HEK293 (cell line): ENCODE data around the gene PIGX.

Experiments
- CTCF ChIA-PET: fragments of 350-600 bp; formaldehyde crosslinking; extraction: SDS; loops from one replicate; lab custom pipeline; 2021; ENCODE audit warnings: antibody characterized with exemption; lab: Yijun Ruan, JAX
- POLR2A ChIA-PET: fragments of 300-600 bp; formaldehyde crosslinking; extraction: SDS; loops from one replicate; lab custom pipeline; 2020; ENCODE audit warnings: antibody characterized with exemption, inconsistent platforms; lab: Yijun Ruan, JAX
- H3K27ac ChIP-seq: fragments of 200-500 bp; sonication (Bioruptor generic); 2 replicates; pipeline ENCODE4 v1.5.1; 2014; ENCODE audit warnings: low read depth, low read length, control low read depth, inconsistent platforms; ENCODE audit errors: extremely low read depth
- H3K36me3 ChIP-seq, 2 experiments: fragments of 200-500 bp in 1 of 2; sonication (Bioruptor generic) in 1 of 2; 1 replicate in 1 of 2; 2 replicates in 1 of 2; pipeline ENCODE4 v1.5.1; 2014 to 2017; ENCODE audit warnings: inconsistent platforms in 2 of 2, low read length in 2 of 2; ENCODE audit not compliant: control insufficient read depth in 2 of 2, insufficient read depth in 1 of 2
- H3K4me1 ChIP-seq: fragments of 200-500 bp; sonication (Bioruptor generic); 2 replicates; pipeline ENCODE4 v1.5.1; 2014; ENCODE audit warnings: mild to moderate bottlenecking, low read length, inconsistent platforms; ENCODE audit not compliant: control insufficient read depth, insufficient read depth
- H3K4me3 ChIP-seq: 2 replicates; pipeline ENCODE4 v1.5.1; 2011; ENCODE audit warnings: low read depth, mild to moderate bottlenecking, control low read depth, low read length, moderate library complexity
- H3K9me3 ChIP-seq: fragments of 200-500 bp; sonication (Bioruptor generic); 2 replicates; pipeline ENCODE4 v1.5.1; 2014; ENCODE audit warnings: low read depth, low read length, inconsistent platforms; ENCODE audit not compliant: control insufficient read depth, insufficient read depth
- GFI1B ChIP-seq: fragments of 450-650 bp; formaldehyde crosslinking; IDR thresholded peaks from 2 replicates; pipeline ENCODE4 v1.5.1; 2016; ENCODE audit warnings: missing biosample characterization, missing genetic modification characterization
- HOXD13 ChIP-seq: sonication (generic); formaldehyde crosslinking; IDR thresholded peaks from 2 replicates; pipeline ENCODE4 v1.8.0; 2022; ENCODE audit warnings: missing genetic modification reagents, borderline replicate concordance
- IKZF3 ChIP-seq: fragments of 450-650 bp; IDR thresholded peaks from 2 replicates; pipeline ENCODE4 v1.5.0; 2018; ENCODE audit warnings: missing biosample characterization, mild to moderate bottlenecking, missing genetic modification characterization, moderate library complexity
- KLF7 ChIP-seq: fragments of 450-650 bp; formaldehyde crosslinking; IDR thresholded peaks from 2 replicates; pipeline ENCODE4 v1.5.1; 2016; ENCODE audit warnings: missing biosample characterization, missing genetic modification characterization, borderline replicate concordance
- KLF8 ChIP-seq: fragments of 450-650 bp; formaldehyde crosslinking; IDR thresholded peaks from 2 replicates; pipeline ENCODE4 v1.5.1; 2016; ENCODE audit warnings: missing biosample characterization, missing genetic modification characterization
- TRIM28 ChIP-seq: IDR thresholded peaks from 2 replicates; pipeline ENCODE4 v1.6.1; 2011; ENCODE audit warnings: low read length, control low read depth, borderline replicate concordance
- ZFHX2 ChIP-seq: fragments of 450-650 bp; formaldehyde crosslinking; conservative IDR thresholded peaks from 2 replicates; pipeline ENCODE4 v1.5.1; 2016; ENCODE audit warnings: missing biosample characterization, missing genetic modification characterization
- ZNF114 ChIP-seq: fragments of 450-650 bp; formaldehyde crosslinking; IDR thresholded peaks from 2 replicates; pipeline ENCODE4 v1.5.0; 2017; ENCODE audit warnings: missing biosample characterization, missing genetic modification characterization
- ZNF148 ChIP-seq: fragments of 450-650 bp; formaldehyde crosslinking; IDR thresholded peaks from 2 replicates; pipeline ENCODE4 v1.5.0; 2017; ENCODE audit warnings: missing biosample characterization, missing genetic modification characterization, borderline replicate concordance
- ZNF26 ChIP-seq: fragments of 450-650 bp; formaldehyde crosslinking; IDR thresholded peaks from 2 replicates; pipeline ENCODE4 v1.5.1; 2016; ENCODE audit warnings: missing biosample characterization, missing genetic modification characterization
- ZNF610 ChIP-seq: fragments of 450-650 bp; formaldehyde crosslinking; IDR thresholded peaks from 2 replicates; pipeline ENCODE4 v1.5.1; 2016; ENCODE audit warnings: missing biosample characterization, missing genetic modification characterization, borderline replicate concordance
- ZNF626 ChIP-seq: fragments of 450-650 bp; sonication (Bioruptor Pico); formaldehyde crosslinking; IDR thresholded peaks from 2 replicates; pipeline ENCODE4 v1.5.1; 2018; ENCODE audit warnings: missing biosample characterization, missing genetic modification characterization, inconsistent platforms
- ZNF654 ChIP-seq: fragments of 450-650 bp; formaldehyde crosslinking; IDR thresholded peaks from 2 replicates; pipeline ENCODE4 v1.5.1; 2016; ENCODE audit warnings: low read depth, missing biosample characterization, missing genetic modification characterization
- ZNF76 ChIP-seq: fragments of 450-650 bp; formaldehyde crosslinking; IDR thresholded peaks from 2 replicates; pipeline ENCODE4; 2016; ENCODE audit warnings: low read depth, missing biosample characterization, missing genetic modification characterization, borderline replicate concordance
- ZNF785 ChIP-seq: fragments of 450-650 bp; formaldehyde crosslinking; IDR thresholded peaks from 2 replicates; pipeline ENCODE4 v1.5.1; 2016; ENCODE audit warnings: missing biosample characterization, missing genetic modification characterization
- TF ChIP-seq, protein P1 (sequence below): fragments of 450-650 bp; formaldehyde crosslinking; IDR thresholded peaks from 2 replicates; pipeline ENCODE4 v1.5.1; 2016; ENCODE audit warnings: missing biosample characterization, missing genetic modification characterization
- TF ChIP-seq, protein P2 (sequence below): fragments of 450-650 bp; formaldehyde crosslinking; IDR thresholded peaks from 2 replicates; pipeline ENCODE4 v1.5.1; 2016; ENCODE audit warnings: missing biosample characterization, missing genetic modification characterization
- TF ChIP-seq, protein P3 (sequence below): fragments of 450-650 bp; formaldehyde crosslinking; IDR thresholded peaks from 2 replicates; pipeline ENCODE4 v1.5.1; 2016; ENCODE audit warnings: missing biosample characterization, missing genetic modification characterization

Gene PIGX

GRCh38 chr3:196711838-196712513 lies at the start of gene PIGX, which contains the start of gene CEP19 (continued):
- TF ChIP-seq ZNF148 (tag by site-specific recombination) (no peak), ZNF626 (tag by site-specific recombination) (no peak), ZFHX2 (tag by site-specific recombination) (peak; percentile 66)
- TF ChIP-seq, all 188 proteins: peak for 28

- ChIA-PET CTCF (interaction anchor here (0.6 kb wide), 1 partner anchor 21 kb away, joined by 3 read pairs; no protein-coding TSS in a partner anchor), POLR2A (interaction anchor here (0.6 kb wide), 1 partner anchor 372 kb away, joined by 5 read pairs; no protein-coding TSS in a partner anchor)
- H3K27ac ChIP-seq, result no peak overlapping the region
- H3K4me1 ChIP-seq, result no peaks in the 10 kb centered on the region
- H3K4me3 ChIP-seq, result no peak overlapping the region
- H3K36me3 ChIP-seq, result no peaks in the 10 kb centered on the region
- no peaks in the 10 kb centered on the region for H3K9me3 ChIP-seq
- TF ChIP-seq KLF7, result no peak
- TF ChIP-seq TRIM28, result peak; percentile 21; the same call in 1 of the 2 replicates
Measured at GRCh38 chr3:196662711-196663571, 49.2 kb upstream of the PIGX start.

DNA sequence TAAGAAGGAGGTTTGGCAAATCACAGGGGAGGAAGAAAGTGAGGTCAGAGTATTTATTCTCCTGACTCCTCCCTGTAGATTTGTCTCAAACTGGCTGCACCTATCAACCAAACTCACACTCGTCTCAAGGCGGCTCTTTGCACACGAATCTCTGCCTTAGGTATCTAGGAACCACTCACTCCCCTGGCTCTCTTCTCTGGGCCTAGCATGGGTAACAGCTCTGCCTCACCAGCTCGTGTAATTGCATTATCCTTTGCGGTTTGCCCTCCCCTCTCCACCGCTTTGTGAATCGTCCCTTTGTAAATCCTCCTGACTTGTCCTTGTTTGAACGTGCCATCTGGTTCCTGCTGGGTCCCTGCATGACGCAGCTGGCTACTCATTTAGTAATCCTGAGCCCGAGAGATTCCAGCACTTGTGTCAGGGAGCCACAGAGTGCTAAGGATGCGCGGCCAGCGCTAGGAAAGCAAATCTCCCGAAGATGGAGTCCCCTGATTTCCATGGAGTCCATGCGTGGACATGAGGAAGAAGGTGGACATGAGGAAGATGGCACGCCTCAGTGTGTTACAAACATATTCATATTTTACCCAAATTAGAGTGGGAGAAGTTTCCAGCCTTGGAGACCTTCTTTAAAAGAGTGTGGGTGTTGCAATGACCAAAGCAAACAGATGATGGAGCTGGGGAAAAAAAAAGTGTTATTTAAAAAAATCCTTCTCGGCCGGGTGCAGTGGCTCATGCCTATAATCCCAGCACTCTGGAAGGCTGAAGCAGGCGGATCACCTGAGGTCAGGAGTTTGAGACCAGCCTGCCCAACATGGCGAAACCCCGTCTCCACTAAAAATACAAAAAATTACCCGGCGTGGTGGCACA lies 45.9 kb upstream of the PIGX start:
- H3K9me3 ChIP-seq, result no peaks in the 10 kb centered on the region
- ChIA-PET CTCF (no interaction called here), POLR2A (no interaction called here)
- no peak overlapping the region for H3K4me3 ChIP-seq
- H3K36me3 ChIP-seq, result no peaks in the 10 kb centered on the region
- H3K27ac ChIP-seq, result no peak overlapping the region
- H3K4me1 ChIP-seq, result no peaks in the 10 kb centered on the region
- TF ChIP-seq GFI1B (tag by site-specific recombination), result no peak
- TF ChIP-seq, protein P1, sequence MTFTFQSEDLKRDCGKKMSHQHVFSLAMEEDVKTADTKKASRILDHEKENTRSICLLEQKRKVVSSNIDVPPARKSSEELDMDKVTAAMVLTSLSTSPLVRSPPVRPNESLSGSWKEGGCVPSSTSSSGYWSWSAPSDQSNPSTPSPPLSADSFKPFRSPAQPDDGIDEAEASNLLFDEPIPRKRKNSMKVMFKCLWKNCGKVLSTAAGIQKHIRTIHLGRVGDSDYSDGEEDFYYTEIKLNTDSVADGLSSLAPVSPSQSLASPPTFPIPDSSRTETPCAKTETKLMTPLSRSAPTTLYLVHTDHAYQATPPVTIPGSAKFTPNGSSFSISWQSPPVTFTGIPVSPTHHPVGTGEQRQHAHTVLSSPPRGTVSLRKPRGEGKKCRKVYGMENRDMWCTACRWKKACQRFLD (tag by site-specific recombination), result no peak
- no peak for TF ChIP-seq ZNF26 (tag by site-specific recombination)
- no peak for TF ChIP-seq ZNF654 (tag by site-specific recombination)
- TF ChIP-seq HOXD13 (CRISPR knock-in tag), result no peak
- TF ChIP-seq, protein P2, sequence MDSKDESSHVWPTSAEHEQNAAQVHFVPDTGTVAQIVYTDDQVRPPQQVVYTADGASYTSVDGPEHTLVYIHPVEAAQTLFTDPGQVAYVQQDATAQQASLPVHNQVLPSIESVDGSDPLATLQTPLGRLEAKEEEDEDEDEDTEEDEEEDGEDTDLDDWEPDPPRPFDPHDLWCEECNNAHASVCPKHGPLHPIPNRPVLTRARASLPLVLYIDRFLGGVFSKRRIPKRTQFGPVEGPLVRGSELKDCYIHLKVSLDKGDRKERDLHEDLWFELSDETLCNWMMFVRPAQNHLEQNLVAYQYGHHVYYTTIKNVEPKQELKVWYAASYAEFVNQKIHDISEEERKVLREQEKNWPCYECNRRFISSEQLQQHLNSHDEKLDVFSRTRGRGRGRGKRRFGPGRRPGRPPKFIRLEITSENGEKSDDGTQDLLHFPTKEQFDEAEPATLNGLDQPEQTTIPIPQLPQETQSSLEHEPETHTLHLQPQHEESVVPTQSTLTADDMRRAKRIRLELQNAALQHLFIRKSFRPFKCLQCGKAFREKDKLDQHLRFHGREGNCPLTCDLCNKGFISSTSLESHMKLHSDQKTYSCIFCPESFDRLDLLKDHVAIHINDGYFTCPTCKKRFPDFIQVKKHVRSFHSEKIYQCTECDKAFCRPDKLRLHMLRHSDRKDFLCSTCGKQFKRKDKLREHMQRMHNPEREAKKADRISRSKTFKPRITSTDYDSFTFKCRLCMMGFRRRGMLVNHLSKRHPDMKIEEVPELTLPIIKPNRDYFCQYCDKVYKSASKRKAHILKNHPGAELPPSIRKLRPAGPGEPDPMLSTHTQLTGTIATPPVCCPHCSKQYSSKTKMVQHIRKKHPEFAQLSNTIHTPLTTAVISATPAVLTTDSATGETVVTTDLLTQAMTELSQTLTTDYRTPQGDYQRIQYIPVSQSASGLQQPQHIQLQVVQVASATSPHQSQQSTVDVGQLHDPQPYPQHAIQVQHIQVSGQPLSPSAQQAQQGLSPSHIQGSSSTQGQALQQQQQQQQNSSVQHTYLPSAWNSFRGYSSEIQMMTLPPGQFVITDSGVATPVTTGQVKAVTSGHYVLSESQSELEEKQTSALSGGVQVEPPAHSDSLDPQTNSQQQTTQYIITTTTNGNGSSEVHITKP, result 0 out of 2 replicates have a peak, but pooled peaks have one; percentile 18
- TF ChIP-seq ZNF785 (tag by site-specific recombination), result no peak
- TF ChIP-seq ZNF610 (tag by site-specific recombination), result no peak
- 0 out of 2 replicates have a peak, but pooled peaks have one; percentile 49 for TF ChIP-seq IKZF3 (tag by site-specific recombination)
- TF ChIP-seq, protein P3, sequence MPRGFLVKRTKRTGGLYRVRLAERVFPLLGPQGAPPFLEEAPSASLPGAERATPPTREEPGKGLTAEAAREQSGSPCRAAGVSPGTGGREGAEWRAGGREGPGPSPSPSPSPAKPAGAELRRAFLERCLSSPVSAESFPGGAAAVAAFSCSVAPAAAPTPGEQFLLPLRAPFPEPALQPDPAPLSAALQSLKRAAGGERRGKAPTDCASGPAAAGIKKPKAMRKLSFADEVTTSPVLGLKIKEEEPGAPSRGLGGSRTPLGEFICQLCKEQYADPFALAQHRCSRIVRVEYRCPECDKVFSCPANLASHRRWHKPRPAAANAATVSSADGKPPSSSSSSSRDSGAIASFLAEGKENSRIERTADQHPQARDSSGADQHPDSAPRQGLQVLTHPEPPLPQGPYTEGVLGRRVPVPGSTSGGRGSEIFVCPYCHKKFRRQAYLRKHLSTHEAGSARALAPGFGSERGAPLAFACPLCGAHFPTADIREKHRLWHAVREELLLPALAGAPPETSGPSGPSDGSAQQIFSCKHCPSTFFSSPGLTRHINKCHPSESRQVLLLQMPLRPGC (tag by site-specific recombination), result peak; percentile 92
- TF ChIP-seq ZNF114 (tag by site-specific recombination), result no peak
- no peak for TF ChIP-seq ZNF76
- no peak for TF ChIP-seq KLF8
